NCI-H446 (cell line): ENCODE data around the gene PCDHA8.
"Not testable (repeated sequence)": the region's sequence is repeated elsewhere in the genome, so short reads cannot be mapped to it uniquely, and the experiment has no call there.

Source experiments
- DNase-seq, 2 experiments: peaks; one replicate each; lab custom pipeline; 2025; lab: John Stamatoyannopoulos, UW

Gene PCDHA8, protein sequence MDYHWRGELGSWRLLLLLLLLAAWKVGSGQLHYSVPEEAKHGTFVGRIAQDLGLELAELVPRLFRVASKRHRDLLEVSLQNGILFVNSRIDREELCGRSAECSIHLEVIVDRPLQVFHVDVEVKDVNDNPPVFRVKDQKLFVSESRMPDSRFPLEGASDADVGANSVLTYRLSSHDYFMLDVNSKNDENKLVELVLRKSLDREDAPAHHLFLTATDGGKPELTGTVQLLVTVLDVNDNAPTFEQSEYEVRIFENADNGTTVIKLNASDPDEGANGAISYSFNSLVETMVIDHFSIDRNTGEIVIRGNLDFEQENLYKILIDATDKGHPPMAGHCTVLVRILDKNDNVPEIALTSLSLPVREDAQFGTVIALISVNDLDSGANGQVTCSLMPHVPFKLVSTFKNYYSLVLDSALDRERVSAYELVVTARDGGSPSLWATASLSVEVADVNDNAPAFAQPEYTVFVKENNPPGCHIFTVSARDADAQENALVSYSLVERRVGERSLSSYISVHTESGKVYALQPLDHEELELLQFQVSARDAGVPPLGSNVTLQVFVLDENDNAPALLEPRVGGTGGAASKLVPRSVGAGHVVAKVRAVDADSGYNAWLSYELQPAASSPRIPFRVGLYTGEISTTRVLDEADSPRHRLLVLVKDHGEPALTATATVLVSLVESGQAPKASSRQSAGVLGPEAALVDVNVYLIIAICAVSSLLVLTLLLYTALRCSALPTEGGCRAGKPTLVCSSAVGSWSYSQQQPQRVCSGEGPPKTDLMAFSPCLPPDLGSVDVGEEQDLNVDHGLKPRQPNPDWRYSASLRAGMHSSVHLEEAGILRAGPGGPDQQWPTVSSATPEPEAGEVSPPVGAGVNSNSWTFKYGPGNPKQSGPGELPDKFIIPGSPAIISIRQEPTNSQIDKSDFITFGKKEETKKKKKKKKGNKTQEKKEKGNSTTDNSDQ

DNA sequence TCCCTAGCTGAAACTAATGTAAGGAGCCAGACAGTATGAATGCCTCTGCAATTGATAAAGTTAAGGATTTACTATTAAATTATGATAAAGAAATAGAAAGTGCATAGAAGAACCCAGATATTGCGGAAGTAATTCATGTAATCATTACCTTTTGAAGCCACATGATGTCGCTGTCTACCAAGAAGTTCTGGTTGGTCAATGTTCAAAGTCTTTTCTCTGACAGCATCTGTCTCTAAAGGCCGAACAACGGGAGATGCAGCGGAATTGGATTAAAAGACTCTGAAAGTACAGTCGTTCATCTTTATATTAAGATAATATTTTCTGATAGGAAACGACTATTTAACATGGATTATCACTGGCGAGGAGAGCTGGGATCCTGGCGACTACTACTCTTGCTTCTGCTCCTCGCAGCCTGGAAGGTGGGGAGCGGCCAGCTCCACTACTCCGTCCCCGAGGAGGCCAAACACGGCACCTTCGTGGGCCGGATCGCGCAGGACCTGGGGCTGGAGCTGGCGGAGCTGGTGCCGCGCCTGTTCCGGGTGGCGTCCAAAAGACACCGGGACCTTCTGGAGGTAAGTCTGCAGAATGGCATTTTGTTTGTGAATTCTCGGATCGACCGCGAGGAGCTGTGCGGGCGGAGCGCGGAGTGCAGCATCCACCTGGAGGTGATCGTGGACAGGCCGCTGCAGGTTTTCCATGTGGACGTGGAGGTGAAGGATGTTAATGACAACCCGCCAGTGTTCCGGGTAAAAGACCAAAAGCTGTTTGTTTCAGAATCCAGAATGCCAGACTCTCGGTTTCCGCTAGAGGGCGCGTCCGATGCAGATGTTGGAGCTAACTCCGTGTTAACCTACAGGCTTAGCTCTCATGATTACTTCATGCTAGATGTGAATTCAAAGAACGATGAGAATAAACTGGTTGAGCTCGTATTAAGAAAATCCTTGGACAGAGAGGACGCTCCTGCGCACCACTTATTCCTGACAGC lies at the start of gene PCDHA8:
Gene PCDHA8, plus strand, starts transcription at position 210 of the 985 bp plus-strand sequence. Its CDS starts 135 bp downstream, at position 345.
- no peak for DNase-seq

DNA sequence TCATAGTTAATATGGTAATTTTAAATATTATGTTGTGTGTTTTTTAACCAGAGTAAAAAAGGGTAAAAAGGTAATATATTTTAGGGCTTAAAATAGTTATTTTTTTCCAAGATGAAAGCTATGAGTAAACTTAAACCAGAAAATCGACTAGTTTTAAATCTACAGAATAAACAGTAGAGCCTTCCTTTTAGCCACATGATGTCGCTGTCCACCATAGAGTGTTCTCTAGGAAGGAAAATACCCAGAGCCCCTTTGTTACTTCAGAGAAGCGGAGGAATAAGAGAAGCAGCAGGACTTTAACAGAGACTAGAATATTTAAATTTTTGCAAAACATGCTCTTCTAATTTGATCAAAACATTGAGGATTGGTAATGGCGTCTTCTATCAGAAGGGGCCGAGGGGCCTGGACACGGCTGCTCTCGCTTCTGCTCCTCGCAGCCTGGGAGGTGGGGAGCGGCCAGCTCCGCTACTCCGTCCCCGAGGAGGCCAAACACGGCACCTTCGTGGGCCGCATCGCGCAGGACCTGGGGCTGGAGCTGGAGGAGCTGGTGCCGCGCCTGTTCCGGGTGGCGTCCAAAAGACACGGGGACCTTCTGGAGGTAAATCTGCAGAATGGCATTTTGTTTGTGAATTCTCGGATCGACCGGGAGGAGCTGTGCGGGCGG lies 46.3 kb upstream of the PCDHA8 start, which contains the start of gene PCDHA2:
Gene PCDHA2, plus strand, starts transcription at position 258 of the 664 bp plus-strand sequence.
- peak; percentile 30 to 78 for DNase-seq

DNA sequence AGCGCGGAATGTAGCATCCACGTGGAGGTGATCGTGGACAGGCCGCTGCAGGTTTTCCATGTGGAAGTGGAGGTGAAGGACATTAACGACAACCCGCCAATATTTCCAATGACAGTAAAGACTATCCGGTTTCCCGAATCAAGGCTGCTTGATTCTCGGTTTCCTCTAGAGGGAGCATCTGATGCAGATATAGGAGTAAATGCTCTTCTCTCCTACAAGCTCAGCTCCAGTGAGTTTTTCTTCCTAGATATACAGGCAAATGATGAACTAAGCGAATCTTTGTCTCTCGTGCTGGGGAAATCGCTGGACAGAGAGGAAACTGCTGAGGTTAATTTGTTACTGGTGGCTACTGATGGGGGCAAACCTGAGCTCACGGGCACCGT lies 45.7 kb upstream of the PCDHA8 start:
- peak; percentile 43 to 55 for DNase-seq

DNA sequence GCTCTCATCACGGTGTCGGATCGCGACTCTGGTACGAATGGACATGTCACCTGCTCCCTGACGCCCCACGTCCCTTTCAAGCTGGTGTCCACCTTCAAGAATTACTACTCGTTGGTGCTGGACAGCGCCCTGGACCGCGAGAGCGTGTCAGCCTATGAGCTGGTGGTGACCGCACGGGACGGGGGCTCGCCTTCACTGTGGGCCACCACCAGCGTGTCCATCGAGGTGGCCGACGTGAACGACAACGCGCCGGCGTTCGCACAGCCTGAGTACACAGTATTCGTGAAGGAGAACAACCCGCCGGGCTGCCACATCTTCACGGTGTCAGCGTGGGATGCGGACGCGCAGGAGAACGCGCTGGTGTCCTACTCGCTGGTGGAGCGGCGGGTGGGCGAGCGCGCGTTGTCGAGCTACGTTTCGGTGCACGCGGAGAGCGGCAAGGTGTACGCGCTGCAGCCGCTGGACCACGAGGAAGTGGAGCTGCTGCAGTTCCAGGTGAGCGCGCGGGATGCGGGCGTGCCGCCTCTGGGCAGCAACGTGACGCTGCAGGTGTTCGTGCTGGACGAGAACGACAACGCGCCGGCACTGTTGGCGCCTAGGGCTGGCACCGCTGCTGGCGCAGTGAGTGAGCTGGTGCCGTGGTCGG lies 44.8 kb upstream of the PCDHA8 start:
- not testable (repeated sequence) for DNase-seq

DNA sequence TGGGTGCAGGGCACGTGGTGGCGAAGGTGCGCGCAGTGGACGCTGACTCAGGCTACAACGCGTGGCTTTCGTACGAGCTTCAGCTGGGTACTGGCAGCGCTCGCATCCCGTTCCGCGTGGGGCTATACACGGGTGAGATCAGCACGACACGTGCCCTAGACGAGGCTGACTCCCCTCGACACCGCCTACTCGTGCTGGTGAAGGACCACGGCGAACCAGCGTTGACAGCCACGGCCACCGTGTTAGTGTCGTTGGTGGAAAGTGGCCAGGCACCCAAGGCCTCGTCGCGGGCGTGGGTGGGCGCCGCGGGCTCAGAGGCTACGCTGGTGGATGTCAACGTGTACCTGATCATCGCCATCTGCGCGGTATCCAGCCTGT lies 44.3 kb upstream of the PCDHA8 start:
- no peak for DNase-seq

DNA sequence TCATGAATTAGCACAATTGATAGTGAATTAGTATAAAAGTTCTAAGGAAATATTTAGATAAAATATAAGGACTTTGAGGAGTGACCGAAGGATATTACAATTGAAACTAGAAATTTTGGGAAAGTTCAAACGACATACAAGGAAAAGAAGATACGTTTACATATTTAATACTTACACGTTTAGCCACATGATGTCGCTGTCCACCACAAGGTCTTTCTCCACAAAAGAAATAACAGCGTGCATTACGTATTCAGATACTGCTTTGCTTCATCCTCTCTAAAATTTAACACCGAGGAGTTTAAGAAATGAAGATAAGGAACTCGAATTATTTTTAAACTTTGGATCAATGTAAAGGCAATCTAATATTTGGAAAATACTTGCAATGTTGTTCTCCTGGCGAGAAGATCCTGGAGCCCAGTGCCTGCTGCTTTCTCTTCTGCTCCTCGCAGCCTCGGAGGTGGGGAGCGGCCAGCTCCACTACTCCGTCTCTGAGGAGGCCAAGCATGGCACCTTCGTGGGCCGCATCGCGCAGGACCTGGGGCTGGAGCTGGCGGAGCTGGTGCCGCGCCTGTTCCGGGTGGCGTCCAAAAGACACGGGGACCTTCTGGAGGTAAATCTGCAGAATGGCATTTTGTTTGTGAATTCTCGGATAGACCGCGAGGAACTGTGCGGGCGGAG lies 40.0 kb upstream of the PCDHA8 start, which contains the start of gene PCDHA3:
Gene PCDHA3, plus strand, starts transcription at position 242 of the 678 bp plus-strand sequence.
- DNase-seq = no peak

DNA sequence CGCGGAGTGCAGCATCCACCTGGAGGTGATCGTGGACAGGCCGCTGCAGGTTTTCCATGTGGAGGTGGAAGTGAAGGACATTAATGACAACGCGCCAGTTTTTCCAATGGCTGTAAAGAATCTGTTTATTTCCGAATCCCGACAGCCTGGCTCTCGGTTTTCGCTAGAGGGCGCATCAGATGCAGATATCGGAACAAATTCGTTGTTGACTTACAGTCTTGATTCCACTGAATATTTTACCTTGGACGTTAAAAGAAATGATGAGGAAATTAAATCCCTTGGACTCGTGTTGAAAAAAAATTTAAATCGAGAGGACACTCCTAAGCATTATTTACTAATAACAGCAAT lies 39.5 kb upstream of the PCDHA8 start:
- DNase-seq = no peak

DNA sequence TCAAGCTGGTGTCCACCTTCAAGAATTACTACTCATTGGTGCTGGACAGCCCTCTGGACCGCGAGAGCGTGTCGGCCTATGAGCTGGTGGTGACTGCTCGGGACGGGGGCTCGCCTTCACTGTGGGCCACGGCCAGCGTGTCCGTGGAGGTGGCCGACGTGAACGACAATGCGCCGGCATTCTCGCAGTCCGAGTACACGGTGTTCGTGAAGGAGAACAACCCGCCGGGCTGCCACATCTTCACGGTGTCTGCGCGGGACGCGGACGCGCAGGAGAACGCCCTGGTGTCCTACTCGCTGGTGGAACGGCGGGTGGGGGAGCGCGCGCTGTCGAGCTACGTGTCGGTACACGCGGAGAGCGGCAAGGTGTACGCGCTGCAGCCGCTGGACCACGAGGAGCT lies 38.6 kb upstream of the PCDHA8 start:
- not testable (repeated sequence) for DNase-seq

DNA sequence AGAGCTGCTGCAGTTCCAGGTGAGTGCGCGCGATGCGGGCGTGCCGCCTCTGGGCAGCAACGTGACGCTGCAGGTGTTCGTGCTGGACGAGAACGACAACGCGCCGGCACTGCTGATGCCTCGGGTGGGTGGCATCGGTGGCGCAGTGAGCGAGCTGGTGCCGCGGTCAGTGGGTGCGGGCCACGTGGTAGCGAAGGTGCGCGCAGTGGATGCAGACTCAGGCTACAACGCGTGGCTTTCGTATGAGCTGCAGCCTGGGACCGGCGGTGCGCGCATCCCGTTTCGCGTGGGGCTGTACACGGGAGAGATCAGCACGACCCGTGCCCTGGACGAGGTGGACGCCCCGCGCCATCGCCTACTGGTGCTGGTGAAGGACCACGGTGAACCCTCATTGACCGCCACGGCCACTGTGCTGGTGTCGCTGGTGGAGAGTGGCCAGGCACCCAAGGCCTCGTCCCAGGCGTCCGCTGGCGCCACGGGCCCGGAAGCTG lies 38.2 kb upstream of the PCDHA8 start:
- no peak for DNase-seq

DNA sequence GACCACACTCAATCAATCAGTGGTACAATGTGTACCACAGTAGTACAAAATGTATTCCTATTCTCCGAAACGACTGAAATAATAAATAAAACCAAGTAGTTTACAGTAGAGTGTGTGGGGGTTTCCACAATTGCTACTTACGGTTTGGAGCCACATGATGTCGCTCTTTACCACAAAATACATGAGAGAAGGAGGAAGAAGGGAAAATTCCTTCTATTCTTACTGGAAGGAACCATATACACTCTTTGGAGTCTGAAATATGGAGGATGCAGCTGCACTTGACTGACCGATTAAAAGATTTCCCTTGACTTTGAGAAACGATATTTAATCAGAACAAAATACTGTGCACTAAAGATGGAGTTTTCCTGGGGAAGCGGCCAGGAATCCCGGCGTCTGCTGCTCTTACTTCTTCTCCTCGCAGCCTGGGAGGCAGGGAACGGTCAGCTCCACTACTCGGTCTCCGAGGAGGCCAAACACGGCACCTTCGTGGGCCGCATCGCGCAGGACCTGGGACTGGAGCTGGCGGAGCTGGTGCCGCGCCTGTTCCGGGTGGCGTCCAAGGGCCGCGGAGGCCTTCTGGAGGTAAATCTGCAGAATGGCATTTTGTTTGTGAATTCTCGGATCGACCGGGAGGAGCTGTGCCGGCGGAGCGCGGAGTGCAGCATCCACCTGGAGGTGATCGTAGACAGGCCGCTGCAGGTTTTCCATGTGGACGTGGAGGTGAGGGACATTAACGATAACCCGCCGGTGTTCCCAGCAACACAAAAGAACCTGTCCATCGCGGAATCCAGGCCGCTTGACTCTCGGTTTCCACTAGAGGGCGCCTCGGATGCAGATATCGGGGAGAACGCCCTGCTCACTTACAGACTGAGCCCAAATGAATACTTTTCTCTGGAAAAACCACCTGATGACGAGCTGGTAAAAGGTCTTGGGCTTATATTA lies 33.9 kb upstream of the PCDHA8 start, which contains the start of gene PCDHA4:
Gene PCDHA4, plus strand, starts transcription at position 235 of the 942 bp plus-strand sequence.
- no peak for DNase-seq

DNA sequence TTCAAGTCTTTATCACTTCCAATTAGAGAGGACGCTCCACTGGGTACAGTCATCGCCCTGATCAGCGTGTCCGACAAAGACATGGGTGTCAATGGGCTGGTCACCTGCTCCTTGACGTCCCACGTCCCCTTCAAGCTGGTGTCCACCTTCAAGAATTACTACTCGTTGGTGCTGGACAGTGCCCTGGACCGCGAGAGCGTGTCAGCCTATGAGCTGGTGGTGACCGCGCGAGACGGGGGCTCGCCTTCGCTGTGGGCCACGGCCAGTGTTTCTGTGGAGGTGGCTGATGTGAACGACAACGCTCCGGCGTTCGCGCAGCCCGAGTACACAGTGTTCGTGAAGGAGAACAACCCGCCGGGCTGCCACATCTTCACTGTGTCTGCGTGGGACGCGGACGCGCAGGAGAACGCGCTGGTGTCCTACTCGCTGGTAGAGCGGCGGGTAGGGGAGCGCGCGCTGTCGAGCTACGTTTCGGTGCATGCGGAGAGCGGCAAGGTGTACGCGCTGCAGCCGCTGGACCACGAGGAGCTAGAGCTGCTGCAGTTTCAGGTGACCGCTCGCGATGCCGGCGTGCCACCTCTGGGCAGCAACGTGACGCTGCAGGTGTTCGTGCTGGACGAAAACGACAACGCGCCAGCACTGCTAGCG lies 32.6 kb upstream of the PCDHA8 start:
- not testable (repeated sequence) for DNase-seq

DNA sequence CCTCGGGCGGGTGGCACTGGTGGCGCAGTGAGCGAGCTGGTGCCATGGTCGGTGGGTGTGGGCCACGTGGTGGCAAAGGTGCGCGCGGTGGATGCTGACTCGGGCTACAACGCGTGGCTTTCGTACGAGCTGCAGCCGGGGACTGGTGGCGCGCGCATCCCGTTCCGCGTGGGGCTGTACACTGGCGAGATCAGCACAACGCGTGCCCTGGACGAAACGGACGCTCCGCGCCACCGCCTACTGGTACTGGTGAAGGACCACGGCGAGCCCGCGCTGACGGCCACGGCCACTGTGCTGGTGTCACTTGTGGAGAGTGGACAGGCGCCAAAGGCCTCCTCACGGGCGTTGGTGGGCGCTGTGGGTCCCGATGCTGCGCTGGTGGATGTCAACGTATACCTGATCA lies 32.1 kb upstream of the PCDHA8 start:
- no peak for DNase-seq

DNA sequence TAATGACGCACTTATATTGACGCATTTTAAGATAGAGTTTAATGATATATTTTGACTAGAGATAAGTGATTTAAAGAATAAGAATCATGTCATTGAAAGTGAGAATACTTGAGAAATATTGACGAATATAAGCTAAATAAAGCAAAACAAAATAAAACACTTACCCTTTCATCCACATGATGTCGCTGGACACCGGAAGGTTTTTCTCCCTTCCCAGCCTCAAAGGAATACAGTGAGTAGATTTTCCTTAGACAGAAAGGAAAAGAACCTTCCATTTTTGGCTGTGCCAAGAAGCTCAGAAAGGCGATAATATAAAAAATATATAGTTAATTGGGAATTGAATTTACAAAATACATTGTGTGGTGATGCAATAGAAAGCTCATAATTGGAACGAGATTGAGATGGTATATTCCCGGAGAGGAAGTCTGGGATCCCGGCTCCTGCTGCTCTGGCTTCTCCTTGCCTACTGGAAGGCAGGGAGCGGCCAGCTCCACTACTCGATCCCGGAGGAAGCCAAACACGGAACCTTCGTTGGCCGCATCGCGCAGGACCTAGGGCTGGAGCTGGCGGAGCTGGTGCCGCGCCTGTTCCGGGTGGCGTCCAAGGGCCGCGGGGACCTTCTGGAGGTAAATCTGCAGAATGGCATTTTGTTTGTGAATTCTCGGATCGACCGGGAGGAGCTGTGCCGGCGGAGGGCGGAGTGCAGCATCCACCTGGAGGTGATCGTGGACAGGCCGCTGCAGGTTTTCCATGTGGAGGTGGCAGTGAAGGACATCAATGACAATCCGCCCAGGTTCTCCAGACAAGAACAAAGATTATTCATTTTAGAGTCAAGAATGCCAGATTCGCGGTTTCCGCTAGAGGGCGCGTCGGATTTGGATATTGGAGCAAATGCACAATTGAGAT lies 19.4 kb upstream of the PCDHA8 start, which contains the start of gene PCDHA5:
Gene PCDHA5, plus strand, starts transcription at position 239 of the 906 bp plus-strand sequence.
- no peak for DNase-seq

DNA sequence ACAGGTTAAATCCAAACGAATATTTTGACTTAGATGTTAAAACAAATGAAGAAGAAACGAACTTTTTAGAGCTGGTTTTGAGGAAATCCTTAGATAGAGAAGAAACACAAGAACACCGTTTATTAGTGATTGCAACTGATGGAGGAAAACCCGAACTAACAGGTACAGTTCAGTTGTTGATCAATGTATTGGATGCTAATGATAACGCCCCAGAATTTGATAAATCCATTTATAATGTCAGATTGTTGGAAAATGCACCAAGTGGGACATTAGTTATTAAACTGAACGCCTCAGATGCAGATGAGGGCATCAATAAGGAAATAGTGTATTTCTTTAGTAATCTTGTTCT lies 18.7 kb upstream of the PCDHA8 start:
- no peak for DNase-seq

DNA sequence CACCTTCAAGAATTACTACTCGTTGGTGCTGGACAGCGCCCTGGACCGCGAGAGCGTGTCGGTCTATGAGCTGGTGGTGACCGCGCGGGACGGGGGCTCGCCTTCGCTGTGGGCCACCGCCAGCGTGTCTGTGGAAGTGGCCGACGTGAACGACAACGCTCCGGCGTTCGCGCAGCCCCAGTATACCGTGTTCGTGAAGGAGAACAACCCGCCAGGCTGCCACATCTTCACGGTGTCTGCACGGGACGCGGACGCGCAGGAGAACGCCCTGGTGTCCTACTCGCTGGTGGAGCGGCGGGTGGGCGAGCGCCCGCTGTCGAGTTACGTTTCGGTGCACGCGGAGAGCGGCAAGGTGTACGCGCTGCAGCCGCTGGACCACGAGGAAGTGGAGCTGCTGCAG lies 18.0 kb upstream of the PCDHA8 start:
- not testable (repeated sequence) for DNase-seq

DNA sequence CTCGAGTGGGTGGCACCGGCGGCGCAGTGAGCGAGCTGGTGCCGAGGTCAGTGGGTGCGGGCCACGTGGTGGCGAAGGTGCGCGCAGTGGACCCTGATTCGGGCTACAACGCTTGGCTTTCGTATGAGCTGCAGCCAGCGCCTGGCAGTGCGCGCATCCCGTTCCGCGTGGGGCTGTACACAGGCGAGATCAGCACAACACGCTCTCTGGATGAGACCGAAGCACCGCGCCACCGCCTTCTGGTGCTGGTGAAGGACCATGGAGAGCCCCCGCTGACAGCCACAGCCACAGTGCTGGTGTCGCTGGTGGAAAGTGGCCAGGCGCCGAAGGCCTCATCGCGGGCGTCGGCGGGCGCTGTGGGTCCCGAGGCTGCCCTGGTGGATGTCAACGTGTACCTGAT lies 17.5 kb upstream of the PCDHA8 start:
- DNase-seq = no peak
